Memory B cell (primary cell): ENCODE results near the gene CNTNAP2.

ENCODE experiments used
- ATAC-seq: fragments of 150-1000 bp; cut with Tn5 transposase; 2 replicates; pipeline ENCODE4 v1.10.0; 2021; ENCODE audit warnings: low read depth, mild to moderate bottlenecking, moderate library complexity
- DNase-seq, 2 donors: peaks; one replicate each; pipeline ENCODE4 v3.0.0; 2022; ENCODE audit warnings: low spot score in 2 of 2
- H3K27ac Mint-ChIP-seq: one replicate; pipeline ENCODE4 v1.8.0; 2022; ENCODE audit warnings: mild to moderate bottlenecking, moderate library complexity, mixed read lengths
- H3K27me3 Mint-ChIP-seq: one replicate; pipeline ENCODE4 v1.8.0; 2022; ENCODE audit warnings: mixed read lengths
- H3K36me3 Mint-ChIP-seq: one replicate; pipeline ENCODE4 v1.8.0; 2022; ENCODE audit warnings: mild to moderate bottlenecking, mixed read lengths
- H3K4me1 Mint-ChIP-seq: one replicate; pipeline ENCODE4 v1.8.0; 2022; ENCODE audit warnings: mixed read lengths
- H3K4me3 Mint-ChIP-seq: one replicate; pipeline ENCODE4 v1.8.0; 2022; ENCODE audit warnings: mild to moderate bottlenecking, moderate library complexity, mixed read lengths
- H3K9me3 Mint-ChIP-seq: one replicate; pipeline ENCODE4 v1.8.0; 2022; ENCODE audit warnings: mixed read lengths

The CNTNAP2 gene

DNA sequence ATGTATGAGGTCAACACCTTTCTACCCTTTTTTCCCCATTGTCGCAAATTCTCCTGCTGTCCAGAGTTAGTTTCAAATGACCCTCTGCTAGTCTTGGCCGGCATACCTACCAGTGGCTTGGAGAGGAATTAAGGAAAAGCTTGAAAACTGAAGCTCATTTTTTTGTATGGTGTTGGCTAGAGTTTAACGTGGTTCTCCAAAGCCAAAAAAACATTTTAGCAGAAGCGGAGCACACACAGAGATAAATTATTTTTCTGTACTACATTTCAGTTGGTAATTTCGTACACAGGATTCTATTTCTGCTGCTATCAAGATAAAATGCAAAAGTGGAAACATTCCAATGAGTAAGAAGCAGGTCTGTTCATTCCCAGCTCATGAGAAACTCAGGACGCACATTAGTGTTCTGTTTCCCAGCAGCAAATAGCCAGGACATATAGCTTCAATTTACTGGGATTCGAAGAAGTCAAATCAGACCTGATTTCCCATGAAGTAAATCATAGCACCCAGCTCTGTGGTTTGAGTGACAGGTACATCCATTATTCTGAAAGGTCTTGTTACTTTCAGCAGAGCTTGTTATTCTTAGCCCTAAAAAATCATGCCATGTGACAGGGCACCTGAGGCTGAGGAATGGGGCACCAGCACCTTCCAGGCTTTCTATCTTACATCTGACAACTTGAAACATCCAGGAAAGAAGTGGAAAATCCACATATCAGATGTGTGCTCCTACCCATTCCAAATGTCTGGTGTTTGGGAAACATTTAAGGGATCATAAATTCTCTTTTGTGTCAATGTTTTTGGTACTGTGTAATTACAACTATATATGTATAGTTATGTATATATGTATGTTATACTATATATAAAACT, 2258.0 kb downstream of the CNTNAP2 start:
- Mint-ChIP-seq H3K4me3 (no peak overlapping the region), H3K27me3 (no peaks in the 10 kb centered on the region), H3K27ac (no peak overlapping the region), H3K9me3 (no peaks in the 10 kb centered on the region), H3K36me3 (peaks cover 4% of the 10 kb centered on the region), H3K4me1 (peaks cover 3% of the 10 kb centered on the region)
- DNase-seq (no peak), ATAC-seq (no peak)

DNA sequence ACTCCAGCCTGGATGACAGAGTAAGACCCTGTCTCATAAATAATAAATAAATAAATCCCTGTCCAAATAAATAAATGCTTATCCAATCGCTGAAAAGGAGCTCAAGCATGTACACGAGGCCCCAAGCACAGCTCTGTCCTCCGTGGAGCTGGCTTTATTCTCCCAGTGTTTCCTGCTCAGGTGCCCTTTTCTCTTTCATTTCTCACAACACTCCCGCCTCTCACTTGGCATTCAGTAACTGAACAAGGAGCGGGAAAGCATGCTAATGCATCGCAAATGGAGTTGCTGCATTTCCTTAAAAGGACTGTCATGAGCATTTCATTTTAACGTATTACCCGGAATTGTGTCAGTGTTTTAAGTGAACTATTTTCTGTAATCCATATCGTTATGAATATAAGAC, 2263.1 kb downstream of the CNTNAP2 start:
- Mint-ChIP-seq H3K27me3 (no peaks in the 10 kb centered on the region), H3K4me3 (no peak overlapping the region), H3K27ac (no peak overlapping the region), H3K9me3 (no peaks in the 10 kb centered on the region), H3K36me3 (peaks cover 19% of the 10 kb centered on the region), H3K4me1 (no peaks in the 10 kb centered on the region)
- ATAC-seq (no peak), DNase-seq (no peak)

DNA sequence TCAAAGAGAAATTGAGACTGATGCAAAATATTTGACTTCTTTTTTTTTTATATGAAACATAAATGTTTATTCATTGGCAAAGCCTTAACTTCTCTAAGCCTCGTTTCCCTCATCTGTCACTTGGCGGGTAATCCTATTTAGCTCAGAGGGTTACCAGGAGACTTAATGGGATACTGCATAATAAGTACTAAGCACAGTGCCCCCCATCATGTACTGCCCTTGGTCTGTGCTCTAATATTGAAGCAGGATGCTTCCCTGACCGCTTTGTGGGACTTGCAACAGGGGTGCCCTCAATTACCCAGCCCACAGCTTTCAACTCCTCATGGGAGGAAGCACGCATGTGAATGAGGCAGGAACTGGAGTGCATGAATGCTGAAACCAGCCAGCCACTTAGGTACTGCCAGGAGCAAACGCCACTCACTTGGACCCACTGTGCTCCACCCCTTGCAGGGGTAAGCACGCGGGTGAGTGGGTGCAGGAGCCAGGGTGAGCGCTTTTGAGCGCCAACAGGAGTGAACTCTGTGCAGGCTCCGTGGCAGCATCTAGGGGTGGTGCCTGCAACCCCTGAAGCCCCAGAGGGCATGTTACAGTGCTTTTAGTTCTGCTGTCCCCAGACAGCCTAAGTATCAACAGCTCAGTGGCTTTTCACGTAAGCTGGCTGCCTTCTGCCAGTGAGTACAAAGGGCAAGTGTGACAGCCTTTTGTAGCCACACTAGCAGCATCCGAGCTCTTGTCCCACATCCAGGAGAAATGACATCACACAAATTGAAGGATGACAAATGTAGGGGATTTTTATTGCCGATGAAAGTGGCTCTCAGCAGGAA, 2264.2 kb downstream of the CNTNAP2 start:
- Mint-ChIP-seq H3K4me1 (peaks cover 2% of the 10 kb centered on the region), H3K36me3 (peaks cover 24% of the 10 kb centered on the region), H3K27me3 (no peaks in the 10 kb centered on the region), H3K9me3 (no peaks in the 10 kb centered on the region), H3K4me3 (no peak overlapping the region), H3K27ac (no peak overlapping the region)
- no peak for ATAC-seq
- no peak for DNase-seq

DNA sequence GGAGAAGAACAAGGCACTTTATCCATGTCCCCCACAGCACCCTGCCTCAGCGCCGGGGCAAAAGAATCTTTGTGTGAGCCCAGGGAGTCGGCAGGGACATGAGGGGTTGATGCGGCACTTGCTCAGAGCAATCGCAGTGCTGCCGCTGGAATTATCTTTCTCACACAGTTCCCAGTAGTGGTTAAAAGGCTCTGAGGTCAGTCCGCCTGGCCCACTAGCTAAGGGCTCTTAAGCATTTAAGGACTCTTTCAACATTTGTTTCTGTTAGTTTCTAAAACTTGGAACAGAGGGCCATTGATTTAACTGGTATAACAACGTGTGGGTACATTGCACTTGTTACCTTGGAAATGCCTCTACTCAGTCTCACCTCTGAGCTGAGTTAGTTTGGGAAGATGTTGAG, 2266.0 kb downstream of the CNTNAP2 start:
- Mint-ChIP-seq H3K4me1 (peaks cover 9% of the 10 kb centered on the region), H3K27ac (no peak overlapping the region), H3K4me3 (no peak overlapping the region), H3K9me3 (no peaks in the 10 kb centered on the region), H3K27me3 (no peaks in the 10 kb centered on the region), H3K36me3 (peaks cover 33% of the 10 kb centered on the region)
- DNase-seq (no peak), ATAC-seq (no peak)

DNA sequence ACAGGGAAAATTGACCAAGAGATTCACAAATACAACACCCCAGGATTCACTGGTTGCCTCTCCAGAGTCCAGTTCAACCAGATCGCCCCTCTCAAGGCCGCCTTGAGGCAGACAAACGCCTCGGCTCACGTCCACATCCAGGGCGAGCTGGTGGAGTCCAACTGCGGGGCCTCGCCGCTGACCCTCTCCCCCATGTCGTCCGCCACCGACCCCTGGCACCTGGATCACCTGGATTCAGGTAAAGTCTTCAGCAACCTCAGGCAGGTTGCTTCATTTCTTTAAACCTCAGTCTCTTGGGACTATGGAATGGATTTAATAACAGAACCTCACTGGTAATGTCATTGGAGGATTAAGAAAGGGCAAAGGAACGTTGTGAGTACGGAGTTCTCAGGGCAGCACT, 2267.1 kb downstream of the CNTNAP2 start:
- H3K27me3 Mint-ChIP-seq, result no peaks in the 10 kb centered on the region
- H3K9me3 Mint-ChIP-seq, result no peaks in the 10 kb centered on the region
- peaks cover 33% of the 10 kb centered on the region for H3K36me3 Mint-ChIP-seq
- no peak overlapping the region for H3K4me3 Mint-ChIP-seq
- peaks cover 9% of the 10 kb centered on the region for H3K4me1 Mint-ChIP-seq
- H3K27ac Mint-ChIP-seq, result no peak overlapping the region
- ATAC-seq, result no peak
- no peak for DNase-seq

DNA sequence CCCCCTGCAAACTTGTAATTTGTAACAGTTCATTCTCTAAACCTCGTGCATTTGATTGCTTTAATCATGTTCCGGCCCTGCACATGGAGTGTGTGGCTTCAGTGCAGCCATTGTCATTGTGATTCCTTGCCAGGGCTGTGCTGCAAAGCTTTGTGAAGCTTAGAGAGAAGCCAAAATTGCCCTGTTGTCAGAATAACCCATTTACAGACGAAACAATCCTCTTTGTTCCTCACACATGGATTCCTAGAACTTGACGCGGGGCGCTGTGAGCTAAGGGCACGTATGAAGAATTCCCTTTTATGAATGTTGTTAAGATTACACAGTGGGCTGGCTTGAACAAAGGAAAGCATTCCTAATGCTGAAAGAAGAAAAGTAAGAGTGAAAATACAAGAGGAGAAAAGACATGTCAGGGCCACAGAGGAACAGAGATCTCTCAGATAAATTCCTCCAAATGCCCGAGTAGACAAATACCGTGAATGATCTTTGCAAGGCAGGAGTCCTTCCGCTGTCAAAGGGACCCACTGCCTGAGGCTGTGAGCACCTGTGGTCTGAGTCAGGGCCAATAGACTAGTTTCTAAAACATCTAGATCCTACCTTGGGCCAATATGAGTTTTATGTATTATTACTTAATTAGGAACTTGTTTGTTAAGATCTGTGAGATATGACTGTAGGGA, 2268.5 kb downstream of the CNTNAP2 start:
- H3K4me1 Mint-ChIP-seq, result peaks cover 9% of the 10 kb centered on the region
- H3K4me3 Mint-ChIP-seq, result no peak overlapping the region
- H3K27me3 Mint-ChIP-seq, result no peaks in the 10 kb centered on the region
- H3K9me3 Mint-ChIP-seq, result no peaks in the 10 kb centered on the region
- no peak for DNase-seq
- H3K36me3 Mint-ChIP-seq, result peaks cover 41% of the 10 kb centered on the region
- no peak for ATAC-seq
- no peak overlapping the region for H3K27ac Mint-ChIP-seq

DNA sequence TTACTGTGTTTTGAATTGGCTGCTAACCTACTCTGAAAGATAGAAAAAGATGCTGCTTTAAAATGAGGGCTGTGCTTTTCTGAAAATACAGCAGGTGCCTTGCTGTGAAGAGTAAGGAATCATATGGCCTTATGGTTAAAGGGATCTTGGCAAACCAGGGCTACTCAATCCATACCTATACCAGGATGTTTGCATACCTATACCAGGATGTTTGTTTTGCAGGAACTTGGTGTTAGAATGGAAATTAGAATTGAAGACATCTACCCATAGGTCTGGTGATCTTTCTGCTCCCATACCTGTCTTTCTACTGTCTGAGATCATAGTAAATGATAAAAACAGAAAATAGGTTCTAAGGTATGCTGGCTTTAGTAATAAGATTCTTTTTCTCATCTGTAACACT, 2273.8 kb downstream of the CNTNAP2 start:
- peaks cover 27% of the 10 kb centered on the region for H3K36me3 Mint-ChIP-seq
- H3K27ac Mint-ChIP-seq, result peak overlapping the region; percentile 38
- H3K27me3 Mint-ChIP-seq, result no peaks in the 10 kb centered on the region
- peaks cover 15% of the 10 kb centered on the region for H3K4me1 Mint-ChIP-seq
- no peak for ATAC-seq
- H3K9me3 Mint-ChIP-seq, result no peaks in the 10 kb centered on the region
- H3K4me3 Mint-ChIP-seq, result no peak overlapping the region
- no peak for DNase-seq

DNA sequence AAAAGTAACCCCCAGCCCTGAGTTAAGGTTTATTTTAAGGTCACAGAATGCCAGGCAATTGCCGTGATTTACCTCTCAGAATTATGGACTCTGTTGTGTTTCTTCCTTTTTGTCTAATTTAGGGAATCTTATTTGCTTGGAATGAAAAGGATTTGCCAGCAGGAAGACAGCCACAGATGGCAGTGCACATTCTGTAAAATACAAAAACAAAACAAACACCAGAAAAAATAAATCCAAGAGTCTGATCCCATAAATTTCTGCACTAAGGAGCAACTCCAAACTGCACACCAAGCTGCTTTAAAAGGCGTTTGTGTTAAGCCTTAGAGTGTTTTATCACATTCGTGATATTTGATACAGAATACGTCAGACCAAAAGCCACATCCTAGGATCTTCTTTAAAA, 2275.0 kb downstream of the CNTNAP2 start:
- Mint-ChIP-seq H3K4me1 (peaks cover 19% of the 10 kb centered on the region), H3K27ac (no peak overlapping the region), H3K4me3 (no peak overlapping the region), H3K9me3 (no peaks in the 10 kb centered on the region), H3K36me3 (peaks cover 33% of the 10 kb centered on the region), H3K27me3 (peaks cover 1% of the 10 kb centered on the region)
- ATAC-seq, result no peak
- no peak for DNase-seq

DNA sequence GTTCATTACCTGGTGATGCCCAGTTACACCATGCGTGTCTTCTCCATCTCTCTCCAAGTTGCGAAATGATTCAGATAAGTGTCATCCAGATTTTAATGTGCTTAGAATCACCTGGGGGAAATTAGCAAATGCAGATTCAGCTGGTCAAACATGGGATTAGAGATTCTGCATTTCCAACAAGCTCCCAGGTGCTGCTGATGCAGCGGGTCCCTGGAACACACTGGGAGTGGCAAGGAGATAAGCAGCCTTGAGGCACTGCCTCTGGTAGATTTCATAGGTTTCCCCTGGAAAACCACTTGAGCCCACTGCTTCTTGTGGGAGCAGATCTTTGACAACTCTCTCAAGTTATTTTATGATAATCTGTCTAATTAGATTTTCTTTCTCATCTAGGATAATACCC, 2278.0 kb downstream of the CNTNAP2 start:
- no peak overlapping the region for H3K4me3 Mint-ChIP-seq
- H3K27me3 Mint-ChIP-seq, result peaks cover 1% of the 10 kb centered on the region
- peaks cover 19% of the 10 kb centered on the region for H3K36me3 Mint-ChIP-seq
- DNase-seq (no peak), ATAC-seq (no peak)
- peaks cover 29% of the 10 kb centered on the region for H3K4me1 Mint-ChIP-seq
- no peak overlapping the region for H3K27ac Mint-ChIP-seq
- no peaks in the 10 kb centered on the region for H3K9me3 Mint-ChIP-seq

DNA sequence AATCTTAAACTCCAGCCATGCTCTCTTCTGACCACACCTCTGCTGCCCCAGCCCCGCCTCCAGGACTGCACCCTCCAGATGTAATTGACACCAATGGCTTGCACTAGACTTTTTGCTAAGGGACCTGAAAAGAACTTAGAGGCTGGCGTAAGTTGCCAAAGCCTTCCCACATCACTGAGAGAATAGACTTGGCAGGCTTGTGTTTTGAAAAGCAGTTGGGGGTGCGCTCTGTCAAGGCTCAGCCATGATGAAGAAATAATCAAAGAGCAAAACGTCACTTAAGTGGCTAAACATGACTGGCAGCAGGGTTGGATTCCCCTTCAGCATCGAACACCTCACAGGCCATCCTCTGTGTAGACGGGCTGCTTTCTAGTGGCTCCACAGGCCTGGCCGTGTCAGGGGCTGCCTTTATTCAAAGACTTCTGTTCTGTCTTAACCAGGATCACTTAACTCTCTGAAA, 2278.8 kb downstream of the CNTNAP2 start:
- Mint-ChIP-seq H3K27ac (peak overlapping the region; percentile 80), H3K4me3 (no peak overlapping the region), H3K4me1 (peaks cover 29% of the 10 kb centered on the region), H3K9me3 (no peaks in the 10 kb centered on the region), H3K27me3 (peaks cover 1% of the 10 kb centered on the region), H3K36me3 (peaks cover 17% of the 10 kb centered on the region)
- ATAC-seq (no peak), DNase-seq (no peak)

DNA sequence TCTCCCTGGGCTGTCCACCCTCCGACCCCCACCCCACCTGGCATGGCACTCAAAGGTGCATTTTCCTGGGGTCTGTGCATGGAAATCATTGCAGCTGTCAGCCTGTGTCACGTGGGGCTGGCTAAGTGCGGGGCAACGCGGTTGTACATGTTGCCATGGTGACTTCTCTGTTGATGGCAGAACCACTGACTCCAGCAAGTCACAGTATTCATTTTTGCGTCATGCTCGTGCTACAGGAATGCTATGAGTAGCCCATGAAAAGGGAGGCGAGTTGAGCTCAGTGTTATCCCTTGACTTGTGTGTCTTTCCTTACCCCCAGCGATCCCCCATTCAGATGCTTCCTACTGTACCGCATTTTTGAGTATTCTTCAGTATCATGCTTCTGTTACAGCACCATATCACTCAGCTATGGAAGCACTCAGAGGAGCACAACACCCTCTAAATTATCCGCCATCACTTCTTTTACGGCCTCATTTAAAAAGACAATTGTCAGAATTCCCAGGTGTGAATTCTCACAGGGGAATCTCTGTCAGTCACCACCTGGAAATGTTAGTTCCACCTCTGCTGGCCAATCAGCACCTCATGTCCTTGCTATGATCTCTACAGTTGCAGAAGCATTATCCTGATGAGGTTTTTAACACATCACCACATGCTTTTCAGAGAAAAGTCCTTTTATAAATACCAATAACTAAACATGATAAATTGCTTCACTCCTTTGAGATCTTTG, 2279.6 kb downstream of the CNTNAP2 start:
- Mint-ChIP-seq H3K4me3 (no peak overlapping the region), H3K36me3 (peaks cover 12% of the 10 kb centered on the region), H3K9me3 (no peaks in the 10 kb centered on the region), H3K27me3 (peaks cover 1% of the 10 kb centered on the region), H3K4me1 (peaks cover 26% of the 10 kb centered on the region), H3K27ac (peak overlapping the region; percentile 80)
- ATAC-seq (no peak), DNase-seq (no peak)

DNA sequence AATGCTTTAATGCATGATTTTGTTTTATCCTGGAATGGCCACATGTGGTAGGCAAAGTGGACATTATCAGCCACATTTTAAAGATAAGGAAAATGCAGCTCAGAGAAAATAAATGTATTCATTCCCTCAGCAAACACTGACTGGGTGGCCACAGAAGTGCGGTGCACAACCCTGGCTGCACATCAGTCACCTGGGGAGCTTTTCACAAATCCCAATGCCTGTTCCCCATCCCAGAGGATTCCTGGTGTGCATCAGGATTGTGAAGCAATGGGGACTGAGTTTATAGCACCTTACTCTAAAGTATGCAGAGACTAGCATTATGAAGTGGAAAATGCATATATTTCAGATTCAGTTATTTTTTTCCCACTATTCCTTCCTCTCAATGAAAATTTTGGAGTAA, 2280.5 kb downstream of the CNTNAP2 start:
- Mint-ChIP-seq H3K4me3 (no peak overlapping the region), H3K27me3 (peaks cover 1% of the 10 kb centered on the region), H3K36me3 (peaks cover 12% of the 10 kb centered on the region), H3K4me1 (peaks cover 26% of the 10 kb centered on the region), H3K9me3 (no peaks in the 10 kb centered on the region), H3K27ac (no peak overlapping the region)
- ATAC-seq, result no peak
- DNase-seq, result no peak

DNA sequence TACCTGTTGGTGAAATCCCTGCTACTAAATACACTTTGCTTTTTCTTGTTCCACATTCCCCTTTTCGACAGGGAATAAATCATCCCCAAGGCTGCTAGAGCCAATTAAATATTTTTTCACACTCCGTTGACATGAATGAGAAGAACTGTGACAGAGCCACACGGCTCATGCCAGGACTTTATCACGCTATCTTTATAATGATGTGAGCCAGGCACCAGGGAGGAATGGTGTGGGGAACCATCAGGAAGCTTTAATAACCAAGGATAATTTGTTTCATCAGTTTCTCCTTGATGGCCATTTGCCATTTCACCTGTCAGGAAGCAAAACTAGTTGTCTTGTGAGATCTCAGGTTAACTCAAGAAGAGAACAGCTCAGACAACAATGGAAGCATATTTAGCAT, 2280.9 kb downstream of the CNTNAP2 start:
- H3K4me1 Mint-ChIP-seq, result peaks cover 26% of the 10 kb centered on the region
- ATAC-seq (no peak), DNase-seq (no peak)
- no peaks in the 10 kb centered on the region for H3K9me3 Mint-ChIP-seq
- peaks cover 12% of the 10 kb centered on the region for H3K36me3 Mint-ChIP-seq
- H3K27ac Mint-ChIP-seq, result no peak overlapping the region
- no peak overlapping the region for H3K4me3 Mint-ChIP-seq
- H3K27me3 Mint-ChIP-seq, result peaks cover 1% of the 10 kb centered on the region
